ENCODE data around the gene NDUFB11. TPM values are rescaled to one million over a fixed set of nuclear protein-coding genes. Genes with fewer than 3 reads are reported as not detected.

The NDUFB11 gene
- total RNA-seq, 2 experiments from 2014 or later, result 82.9 to 89.8 TPM

GRCh38 chrX:47146936-47147859 lies 2.7 kb upstream of the NDUFB11 start:
- ChIA-PET POLR2A (no interaction called here), CTCF (interaction anchor here (1.1 kb wide), 1 partner anchor 116 kb away, joined by 3 read pairs; no protein-coding TSS in a partner anchor)
- peak overlapping the region; percentile 69 for H3K27ac Mint-ChIP-seq
- no peak for TF ChIP-seq CTCF (IDR thresholded peaks at IDR 0.05)
- no peaks in the 10 kb centered on the region for H3K27me3 Mint-ChIP-seq
- peaks cover 34% of the 10 kb centered on the region for H3K36me3 Mint-ChIP-seq (ENCODE audit: low read depth)
- DNase-seq (no peak), ATAC-seq (no peak)
- intact Hi-C loops (cut with micrococcal nuclease), result no loop called here
- H3K9me3 Mint-ChIP-seq, result no peaks in the 10 kb centered on the region
- H3K4me3 Mint-ChIP-seq, result peak overlapping the region; percentile 95
- H3K4me1 Mint-ChIP-seq (ENCODE audit: low read depth), result peaks cover 27% of the 10 kb centered on the region

DNA sequence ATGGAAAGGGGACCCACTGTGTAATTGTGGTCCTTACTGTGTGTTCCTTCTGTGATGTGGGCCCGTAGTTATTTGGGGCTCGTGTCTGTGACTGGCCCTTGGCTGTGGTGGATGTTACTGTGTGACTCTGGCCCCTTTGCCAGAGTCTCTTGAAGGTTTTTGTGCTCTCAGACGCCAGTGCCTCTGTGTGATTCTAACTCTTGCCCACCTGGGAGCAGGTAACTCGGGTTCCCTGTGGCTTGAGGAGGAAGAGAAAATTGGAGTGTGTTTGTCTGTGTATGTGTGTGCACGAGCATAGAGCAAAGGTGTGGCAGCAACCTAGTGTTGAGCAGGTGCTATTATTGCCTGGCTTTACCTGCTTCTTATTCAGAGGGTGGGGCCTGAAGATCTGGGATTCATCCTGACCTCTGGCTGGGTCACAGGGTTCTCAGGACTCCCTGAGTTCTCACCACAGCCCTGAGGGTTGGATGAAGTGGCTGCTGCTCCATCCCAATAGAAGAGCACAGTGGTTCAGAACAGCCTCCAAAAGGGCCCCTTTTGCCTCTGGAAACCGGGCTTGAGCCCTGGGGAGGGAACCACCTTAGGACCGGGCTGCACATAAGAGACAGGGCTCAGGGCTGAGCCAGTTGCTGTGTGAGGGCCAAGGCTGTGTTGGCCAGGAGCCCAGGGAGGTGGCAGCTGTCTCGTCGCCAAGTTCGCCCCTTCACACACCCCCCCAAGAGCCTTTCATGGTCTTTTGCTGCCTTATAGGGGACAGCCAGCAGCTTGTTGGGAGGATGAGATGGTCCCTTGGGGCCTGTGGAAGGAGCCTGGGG lies 1.8 kb upstream of the NDUFB11 start:
- H3K9me3 Mint-ChIP-seq, result no peaks in the 10 kb centered on the region
- intact Hi-C loops (cut with micrococcal nuclease), result no loop called here
- no peaks in the 10 kb centered on the region for H3K27me3 Mint-ChIP-seq
- peak overlapping the region; percentile 99 for H3K27ac Mint-ChIP-seq
- peaks cover 31% of the 10 kb centered on the region for H3K4me1 Mint-ChIP-seq (ENCODE audit: low read depth)
- H3K36me3 Mint-ChIP-seq (ENCODE audit: low read depth), result peaks cover 39% of the 10 kb centered on the region
- CTCF ChIA-PET, result no interaction called here
- POLR2A ChIA-PET, result no interaction called here
- DNase-seq (no peak), ATAC-seq (no peak)
- H3K4me3 Mint-ChIP-seq, result peak overlapping the region; percentile 95
- TF ChIP-seq CTCF (IDR thresholded peaks at IDR 0.05), result no peak

GRCh38 chrX:47145395-47146120 lies 1.1 kb upstream of the NDUFB11 start:
- H3K36me3 Mint-ChIP-seq (ENCODE audit: low read depth), result peaks cover 42% of the 10 kb centered on the region
- POLR2A ChIA-PET, result interaction anchor here (1.3 to 1.4 kb wide), 4 partner anchors 12 to 88 kb away, joined by 4 to 12 read pairs (median 6); partner anchors contain the start of genes CDK16 and USP11

More at GRCh38 chrX:47145395-47146120, 1.1 kb upstream of the NDUFB11 start:
- H3K27ac Mint-ChIP-seq, result peak overlapping the region; percentile 99
- H3K9me3 Mint-ChIP-seq, result no peaks in the 10 kb centered on the region
- no peak for TF ChIP-seq CTCF (IDR thresholded peaks at IDR 0.05)
- H3K27me3 Mint-ChIP-seq, result no peaks in the 10 kb centered on the region
- intact Hi-C loops (cut with micrococcal nuclease), result no loop called here
- DNase-seq, result peak; percentile 15
- ATAC-seq, result no peak
- H3K4me1 Mint-ChIP-seq (ENCODE audit: low read depth), result peaks cover 31% of the 10 kb centered on the region
- CTCF ChIA-PET, result interaction anchor here (0.9 to 1.9 kb wide), 8 partner anchors 8 to 378 kb away, joined by 3 to 11 read pairs (median 4); no protein-coding TSS in a partner anchor
- H3K4me3 Mint-ChIP-seq, result peak overlapping the region; percentile 95

Data from activated CD8-positive, alpha-beta T cell treated with anti-CD3 and anti-CD28 coated beads for 36 hours (primary cell).